Activated T-cell treated with anti-CD3 and anti-CD28 coated beads for 48 hours (primary cell): ENCODE data around the gene DPP9.
"Not testable (repeated sequence)": the region's sequence is repeated elsewhere in the genome, so short reads cannot be mapped to it uniquely, and the experiment has no call there.

ENCODE experiments used
- DNase-seq: peaks from one replicate; pipeline ENCODE4 v3.0.0-alpha.2; 2020; ENCODE audit warnings: low read depth

Gene DPP9

DNA sequence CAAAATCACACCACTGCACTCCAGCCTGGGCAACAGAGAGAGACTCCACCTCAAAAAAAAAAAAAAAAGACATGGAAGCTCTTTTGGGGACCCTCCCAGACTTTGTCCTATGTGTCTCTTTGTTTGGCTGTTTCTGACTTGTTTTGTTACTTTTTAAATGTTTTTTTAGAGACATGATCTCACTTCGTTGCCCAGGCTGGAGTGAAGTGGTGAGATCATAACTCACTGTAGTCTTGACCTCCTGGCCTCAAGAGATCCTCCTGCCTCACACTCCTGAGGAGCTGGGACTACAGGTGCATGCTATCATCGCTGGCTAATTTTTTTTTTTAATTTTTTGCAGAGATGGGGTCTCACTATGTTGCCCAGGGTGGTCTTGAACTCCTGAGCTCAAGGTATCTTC, 16.4 kb upstream of the DPP9 start:
- DNase-seq, result no peak

GRCh38 chr19:4738734-4739133, 15.1 kb upstream of the DPP9 start:
- no peak for DNase-seq

DNA sequence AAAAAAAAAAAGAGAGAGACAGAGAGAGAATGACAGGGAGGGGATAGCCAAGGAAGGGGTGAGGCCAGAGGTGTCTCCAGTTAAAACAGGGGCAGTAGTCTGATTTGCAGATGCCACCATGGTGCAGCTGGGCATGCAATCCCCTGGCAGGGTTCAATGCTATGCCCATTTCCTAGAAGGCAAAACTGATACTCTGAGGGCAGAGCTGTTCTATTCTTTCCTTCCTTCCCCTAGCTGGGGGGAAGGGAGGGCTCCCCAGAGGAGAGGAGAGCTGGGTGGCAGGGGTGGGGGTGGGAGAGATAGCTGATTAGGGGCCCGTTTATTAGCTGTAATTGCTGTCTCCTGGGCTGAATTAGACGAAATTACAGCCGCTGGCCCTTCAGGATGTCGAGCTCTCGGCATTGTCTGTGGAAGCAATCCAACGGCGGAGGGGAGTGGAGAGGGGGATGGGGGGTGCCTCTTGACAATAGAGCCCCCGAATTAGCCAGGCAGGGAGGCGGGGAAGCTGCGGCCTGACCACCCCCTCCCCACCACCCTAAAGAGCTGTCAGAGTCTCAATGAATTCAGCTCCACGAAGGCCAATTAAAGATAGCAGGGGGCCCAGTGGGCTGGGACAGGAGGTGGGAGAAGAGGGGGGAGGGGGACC, 14.4 kb upstream of the DPP9 start:
- DNase-seq, result no peak

- no peak for DNase-seq
Measured at GRCh38 chr19:4733755-4734345, 10.2 kb upstream of the DPP9 start.

- DNase-seq, result peak; percentile 30
Measured at GRCh38 chr19:4732680-4733114, 9.1 kb upstream of the DPP9 start.

DNA sequence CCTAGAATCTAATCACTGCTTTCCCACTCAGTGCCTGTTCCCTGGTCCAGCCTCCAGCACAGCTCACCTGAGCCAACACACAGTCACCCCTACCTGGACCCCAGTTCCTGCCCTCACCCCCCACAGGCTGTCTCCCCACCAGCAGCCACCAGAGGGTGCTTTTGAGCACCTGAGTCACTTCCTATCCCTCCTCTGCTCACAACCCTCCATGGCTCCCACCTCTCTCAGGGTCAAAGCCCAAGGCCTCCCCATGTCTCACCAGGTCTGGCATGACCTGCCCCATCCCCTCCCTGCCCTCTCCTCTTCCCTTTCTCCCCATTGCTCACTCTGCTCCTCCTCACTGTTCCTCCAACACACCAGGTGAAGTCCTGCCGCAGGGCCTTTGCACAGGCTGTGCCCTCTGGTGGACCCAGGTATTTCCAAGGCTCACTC, 7.1 kb upstream of the DPP9 start:
- DNase-seq, result peak; percentile 66

GRCh38 chr19:4728871-4729270, 5.2 kb upstream of the DPP9 start:
- no peak for DNase-seq

DNA sequence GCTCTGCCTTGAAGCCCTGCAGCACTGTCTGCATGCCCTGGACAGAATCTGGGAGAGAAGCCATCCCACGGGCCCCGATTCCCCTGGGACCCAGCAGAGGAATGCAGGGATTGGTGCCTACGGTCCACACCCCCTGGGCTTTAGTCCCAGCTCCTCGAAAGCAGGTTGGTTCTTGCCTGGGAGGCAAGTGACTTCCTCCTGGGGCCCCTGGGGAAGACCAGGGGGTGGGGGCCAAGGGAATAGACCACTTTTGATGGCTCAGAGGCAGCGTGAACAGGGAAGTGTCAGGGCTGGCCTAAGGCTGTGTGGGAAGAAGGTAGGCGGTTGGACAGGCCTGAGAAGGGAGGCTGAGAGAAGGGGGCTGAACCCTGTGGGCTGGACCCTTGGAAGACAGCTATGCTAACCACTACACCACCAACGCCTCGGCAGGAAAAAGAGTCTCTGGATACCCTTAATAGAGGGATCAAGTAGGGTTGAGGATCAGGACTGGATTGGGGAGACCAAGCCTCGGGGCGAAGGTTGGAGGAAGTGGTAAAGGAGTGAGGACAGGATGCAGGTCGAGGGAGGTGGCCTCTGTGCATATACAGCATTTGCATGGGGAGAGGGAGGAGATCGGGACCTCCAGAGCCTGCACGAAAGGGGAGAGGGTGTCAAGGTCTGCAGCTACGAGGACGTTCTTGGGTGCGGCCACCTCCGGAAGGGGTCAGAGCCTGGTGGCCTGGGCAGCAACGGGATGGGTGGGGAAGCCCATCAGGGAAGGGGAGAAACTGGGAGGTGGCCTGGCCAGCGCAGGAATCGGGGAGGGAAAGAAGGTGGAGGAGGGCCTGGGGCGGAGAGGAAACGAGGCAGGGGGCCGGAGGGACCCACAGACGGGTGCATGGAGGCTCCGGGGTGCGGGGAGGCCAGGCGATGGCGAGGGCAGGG, 709 bp downstream of the DPP9 start:
- DNase-seq, result no peak

GRCh38 chr19:4721196-4721595, 2.4 kb downstream of the DPP9 start:
- no peak for DNase-seq

- no peak for DNase-seq
Measured at GRCh38 chr19:4720037-4720700, 3.5 kb downstream of the DPP9 start.

GRCh38 chr19:4719499-4719866, 4.2 kb downstream of the DPP9 start:
- DNase-seq, result no peak

- no peak for DNase-seq
Measured at GRCh38 chr19:4717966-4718701, 5.5 kb downstream of the DPP9 start.

DNA sequence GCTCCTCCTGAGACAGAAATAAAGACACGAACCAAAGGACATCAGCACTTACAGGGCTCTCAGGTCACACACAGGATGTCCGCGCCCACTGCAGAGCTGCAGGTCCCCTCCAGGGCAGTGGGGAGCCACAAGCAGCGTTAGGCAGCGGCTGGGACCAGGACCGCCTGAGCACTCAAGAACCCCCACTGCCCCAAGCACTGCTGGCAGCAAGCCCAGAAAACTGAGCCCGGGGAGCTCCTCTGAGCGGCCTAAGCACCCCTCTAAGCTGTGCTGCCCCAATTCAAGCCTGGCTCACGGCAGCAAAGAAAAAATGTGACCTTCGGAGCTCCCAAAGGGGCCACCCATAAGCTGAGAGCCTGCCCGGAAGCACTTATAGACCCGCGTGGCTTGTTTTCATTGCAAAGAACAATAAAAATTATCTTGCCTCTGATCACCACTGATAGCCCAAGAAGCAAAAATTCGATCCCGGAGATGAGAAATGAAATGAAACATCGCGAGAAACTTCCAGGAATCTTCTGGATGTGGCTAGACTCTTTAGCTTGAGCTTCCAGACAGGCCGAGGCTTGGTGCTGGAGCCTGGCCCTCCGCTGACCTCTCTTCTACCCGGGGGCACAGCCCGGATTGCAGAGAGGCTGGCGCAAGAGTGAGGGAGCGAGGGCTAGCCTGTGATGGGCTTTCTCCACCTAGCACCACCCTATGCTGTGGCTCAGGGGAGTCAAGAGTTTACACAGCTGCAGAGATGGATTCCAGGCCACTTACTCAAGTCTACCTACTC, 6.3 kb downstream of the DPP9 start:
- no peak for DNase-seq

- no peak for DNase-seq
Measured at GRCh38 chr19:4715529-4716221, 8.0 kb downstream of the DPP9 start.

- DNase-seq, result not testable (repeated sequence)
Measured at GRCh38 chr19:4715178-4715528, 8.5 kb downstream of the DPP9 start.

GRCh38 chr19:4714016-4714415, 9.6 kb downstream of the DPP9 start:
- DNase-seq, result no peak

GRCh38 chr19:4713384-4713951, 10.2 kb downstream of the DPP9 start:
- no peak for DNase-seq

DNA sequence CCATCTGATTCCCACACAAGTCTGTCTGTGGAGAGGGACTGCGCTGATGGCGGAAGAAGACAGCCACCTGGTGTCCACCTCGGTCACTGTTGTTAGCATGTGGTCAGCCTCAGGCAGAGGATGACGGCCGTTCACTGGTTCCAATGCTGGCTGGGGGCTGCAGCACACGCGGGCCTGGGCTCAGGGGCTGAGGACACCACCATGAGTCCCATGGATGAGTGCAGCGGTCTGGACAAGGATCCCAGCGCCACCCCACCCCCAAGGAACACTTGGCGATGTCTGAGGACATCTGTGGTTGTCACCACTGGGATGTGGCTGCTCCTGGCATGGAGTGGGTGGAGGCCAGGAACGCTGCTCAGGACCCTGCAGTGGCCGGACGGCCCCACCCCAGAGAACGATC, 10.9 kb downstream of the DPP9 start:
- DNase-seq, result no peak

- no peak for DNase-seq
Measured at GRCh38 chr19:4711211-4711610, 12.4 kb downstream of the DPP9 start.

GRCh38 chr19:4710281-4710600, 13.4 kb downstream of the DPP9 start:
- DNase-seq, result no peak
